Transverse colon (tissue), 3 donors: ENCODE measurements around the gene TLX1.

Experiments used
- POLR2A ChIP-seq: fragments of 450-650 bp; IDR thresholded peaks from one replicate; pipeline ENCODE4 v1.6.1; 2016; ENCODE audit warnings: antibody characterized with exemption, mild to moderate bottlenecking, moderate library complexity
- TF ChIP-seq, protein P1 (sequence below), 5 experiments: fragments of 200-600 bp in 3 of 5; fragments of 450-650 bp in 2 of 5; sonication (generic) in 3 of 5; IDR thresholded peaks; 1 replicate in 2 of 5; 2 replicates in 3 of 5; pipeline ENCODE4 v1.5.1; 2016 to 2017; ENCODE audit warnings: antibody characterized with exemption in 5 of 5, inconsistent platforms in 3 of 5, mild to moderate bottlenecking in 2 of 5, moderate library complexity in 1 of 5

DNA sequence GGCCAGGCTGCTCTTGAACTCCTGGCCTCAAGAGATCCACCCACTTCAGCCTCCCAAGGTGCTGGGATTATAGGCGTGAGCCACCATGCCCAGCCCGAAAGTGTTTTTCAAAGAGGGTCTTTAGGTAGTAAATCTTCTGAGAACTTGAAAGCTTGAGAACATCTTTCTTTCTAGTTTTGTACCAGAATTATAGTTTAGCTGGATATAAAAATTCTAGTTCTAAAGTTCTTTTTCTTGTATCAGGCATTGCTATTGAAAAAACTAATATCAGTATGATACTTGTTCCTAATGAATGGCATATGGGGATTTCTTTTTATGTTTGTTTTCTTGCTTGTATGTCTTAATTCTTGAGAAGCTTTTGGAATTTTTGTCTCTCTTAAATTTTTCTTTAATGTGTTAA lies 43.2 kb downstream of the TLX1 start:
- TF ChIP-seq, protein P1, sequence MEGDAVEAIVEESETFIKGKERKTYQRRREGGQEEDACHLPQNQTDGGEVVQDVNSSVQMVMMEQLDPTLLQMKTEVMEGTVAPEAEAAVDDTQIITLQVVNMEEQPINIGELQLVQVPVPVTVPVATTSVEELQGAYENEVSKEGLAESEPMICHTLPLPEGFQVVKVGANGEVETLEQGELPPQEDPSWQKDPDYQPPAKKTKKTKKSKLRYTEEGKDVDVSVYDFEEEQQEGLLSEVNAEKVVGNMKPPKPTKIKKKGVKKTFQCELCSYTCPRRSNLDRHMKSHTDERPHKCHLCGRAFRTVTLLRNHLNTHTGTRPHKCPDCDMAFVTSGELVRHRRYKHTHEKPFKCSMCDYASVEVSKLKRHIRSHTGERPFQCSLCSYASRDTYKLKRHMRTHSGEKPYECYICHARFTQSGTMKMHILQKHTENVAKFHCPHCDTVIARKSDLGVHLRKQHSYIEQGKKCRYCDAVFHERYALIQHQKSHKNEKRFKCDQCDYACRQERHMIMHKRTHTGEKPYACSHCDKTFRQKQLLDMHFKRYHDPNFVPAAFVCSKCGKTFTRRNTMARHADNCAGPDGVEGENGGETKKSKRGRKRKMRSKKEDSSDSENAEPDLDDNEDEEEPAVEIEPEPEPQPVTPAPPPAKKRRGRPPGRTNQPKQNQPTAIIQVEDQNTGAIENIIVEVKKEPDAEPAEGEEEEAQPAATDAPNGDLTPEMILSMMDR (IDR thresholded peaks at IDR 0.05) = no peak
- TF ChIP-seq POLR2A = no peak
